SK-MEL-5 (cell line): Measurements from ENCODE around the gene OSBPL3. TPM values are rescaled to one million over a fixed set of nuclear protein-coding genes. Genes with fewer than 3 reads are reported as not detected.

Experiments
- DNase-seq: peaks from one replicate; pipeline ENCODE4 v3.0.0-alpha.2; 2016; ENCODE audit warnings: low read depth, low spot score
- in situ Hi-C: cut with HindIII; loops from 2 replicates; pipeline ENCODE4 v1.10.0; 2016; ENCODE audit warnings: low sequenced_read_pairs, high pct_unique_total_duplicates, low pct_unique_long_range_greater_than_20kb
- total RNA-seq: library from RNA; depleted of rRNA; stranded (reverse); fragments of >200 nt; shearing (Covaris generic); gene quantifications from 2 replicates; pipeline ENCODE4 v1.2.3, GENCODE V29; 2014

Gene OSBPL3
- total RNA-seq, 1 experiment from 2014 or later, result 12.9 TPM

- in situ Hi-C loops, result no loop called here
- no peak for DNase-seq
Observed at GRCh38 chr7:24965831-24966708, 13.9 kb downstream of the OSBPL3 start.

GRCh38 chr7:24964191-24964590 is 15.8 kb downstream of the OSBPL3 start:
- in situ Hi-C loops, result no loop called here
- no peak for DNase-seq

- in situ Hi-C loops, result no loop called here
- peak; percentile 28 for DNase-seq
Observed at GRCh38 chr7:24963218-24963617, 16.8 kb downstream of the OSBPL3 start.

GRCh38 chr7:24962418-24962962 is 17.5 kb downstream of the OSBPL3 start:
- in situ Hi-C loops, result no loop called here
- DNase-seq, result no peak

GRCh38 chr7:24959735-24960485 is 20.1 kb downstream of the OSBPL3 start:
- no peak for DNase-seq
- in situ Hi-C loops, result no loop called here

GRCh38 chr7:24958399-24958798 is 21.6 kb downstream of the OSBPL3 start:
- no peak for DNase-seq
- in situ Hi-C loops, result no loop called here

GRCh38 chr7:24956021-24956420 is 24.0 kb downstream of the OSBPL3 start:
- DNase-seq, result no peak
- in situ Hi-C loops, result no loop called here

- in situ Hi-C loops, result no loop called here
Observed at GRCh38 chr7:24955313-24955712, 24.7 kb downstream of the OSBPL3 start.

GRCh38 chr7:24952464-24952863 is 27.5 kb downstream of the OSBPL3 start:
- in situ Hi-C loops, result no loop called here
- no peak for DNase-seq

More at GRCh38 chr7:24955313-24955712, 24.7 kb downstream of the OSBPL3 start:
- DNase-seq, result no peak

- no peak for DNase-seq
- in situ Hi-C loops, result no loop called here
Observed at GRCh38 chr7:24951441-24951980, 28.5 kb downstream of the OSBPL3 start.

GRCh38 chr7:24949884-24950283 is 30.1 kb downstream of the OSBPL3 start:
- in situ Hi-C loops, result no loop called here
- no peak for DNase-seq

GRCh38 chr7:24948739-24949138 is 31.2 kb downstream of the OSBPL3 start:
- no peak for DNase-seq
- in situ Hi-C loops, result no loop called here

GRCh38 chr7:24946467-24946866 is 33.5 kb downstream of the OSBPL3 start:
- in situ Hi-C loops, result no loop called here
- DNase-seq, result no peak

GRCh38 chr7:24945899-24946298 is 34.1 kb downstream of the OSBPL3 start:
- in situ Hi-C loops, result no loop called here
- DNase-seq, result no peak

GRCh38 chr7:24943096-24943948 is 36.7 kb downstream of the OSBPL3 start:
- in situ Hi-C loops, result no loop called here
- no peak for DNase-seq

- DNase-seq, result peak; percentile 42
- in situ Hi-C loops, result no loop called here
Observed at GRCh38 chr7:24942226-24942625, 37.8 kb downstream of the OSBPL3 start.

- DNase-seq, result no peak
- in situ Hi-C loops, result no loop called here
Observed at GRCh38 chr7:24939416-24939815, 40.6 kb downstream of the OSBPL3 start.
